GM23248 (cell line): ENCODE results near the gene OR8J1. TPM values are rescaled to one million over a fixed set of nuclear protein-coding genes. Genes with fewer than 3 reads are reported as not detected.

Experiments used
- DNase-seq: peaks from one replicate; pipeline ENCODE4 v3.0.0-alpha.2; 2015
- H2AFZ ChIP-seq: fragments of 200-600 bp; sonication (generic); 2 replicates; pipeline ENCODE4 v1.6.1; 2016; ENCODE audit warnings: antibody characterized with exemption
- H3F3A ChIP-seq: fragments of 200-600 bp; sonication (generic); 2 replicates; pipeline ENCODE4 v1.6.1; 2016; ENCODE audit warnings: mild to moderate bottlenecking, antibody characterized with exemption, mixed run types; ENCODE audit not compliant: insufficient read depth
- H3K27ac ChIP-seq: fragments of 200-600 bp; sonication (generic); 2 replicates; pipeline ENCODE4 v1.5.1; 2016; ENCODE audit warnings: mild to moderate bottlenecking
- H3K27me3 ChIP-seq: fragments of 200-600 bp; sonication (generic); replicated peaks from 2 replicates; pipeline ENCODE4 v1.6.1; 2016; ENCODE audit warnings: mild to moderate bottlenecking; ENCODE audit not compliant: insufficient read depth
- H3K36me3 ChIP-seq: fragments of 200-600 bp; sonication (generic); 2 replicates; pipeline ENCODE4 v1.6.1; 2016; ENCODE audit warnings: low read depth, mild to moderate bottlenecking
- H3K4me1 ChIP-seq: fragments of 200-600 bp; sonication (generic); 2 replicates; pipeline ENCODE4 v1.6.1; 2016; ENCODE audit warnings: mild to moderate bottlenecking; ENCODE audit not compliant: insufficient read depth
- H3K4me2 ChIP-seq: fragments of 200-600 bp; sonication (generic); one replicate; pipeline ENCODE4 v1.6.1; 2016; ENCODE audit warnings: mild to moderate bottlenecking; ENCODE audit not compliant: unreplicated experiment
- H3K4me3 ChIP-seq: fragments of 200-600 bp; sonication (generic); 2 replicates; pipeline ENCODE4 v1.5.1; 2016; ENCODE audit warnings: mild to moderate bottlenecking
- H3K79me2 ChIP-seq: fragments of 200-600 bp; sonication (generic); 2 replicates; pipeline ENCODE4 v1.6.1; 2016; ENCODE audit warnings: mild to moderate bottlenecking; ENCODE audit not compliant: insufficient read depth
- H3K9ac ChIP-seq: fragments of 200-600 bp; sonication (generic); 2 replicates; pipeline ENCODE4 v1.6.1; 2016; ENCODE audit warnings: mild to moderate bottlenecking
- H3K9me2 ChIP-seq: fragments of 200-600 bp; sonication (generic); 2 replicates; pipeline ENCODE4 v1.6.1; 2016; ENCODE audit warnings: mixed run types, mild to moderate bottlenecking, moderate library complexity; ENCODE audit not compliant: insufficient read depth
- H3K9me3 ChIP-seq: fragments of 200-600 bp; sonication (generic); one replicate; pipeline ENCODE4 v1.6.1; 2017; ENCODE audit warnings: low read depth
- H4K20me1 ChIP-seq: fragments of 200-600 bp; sonication (generic); 2 replicates; pipeline ENCODE4 v1.6.0; 2016; ENCODE audit not compliant: insufficient read depth
- EZH2 ChIP-seq: fragments of 200-600 bp; sonication (generic); IDR thresholded peaks from 2 replicates; pipeline ENCODE4 v1.6.1; 2018; ENCODE audit warnings: antibody characterized with exemption, mild to moderate bottlenecking; ENCODE audit not compliant: insufficient read depth, poor library complexity, severe bottlenecking
- EZH2phosphoT487 ChIP-seq: fragments of 200-600 bp; sonication (generic); IDR thresholded peaks from 2 replicates; pipeline ENCODE4 v1.6.1; 2018; ENCODE audit warnings: antibody characterized with exemption, moderate library complexity, mild to moderate bottlenecking, low read depth; ENCODE audit not compliant: insufficient read depth
- WGBS, 2 experiments: methylation state at CpG; one replicate each; pipeline ENCODE4 v1.1.6; 2015 to 2017; ENCODE audit warnings: low lambda C conversion rate in 2 of 2, low coverage in 1 of 2; ENCODE audit errors: missing lambda C conversion rate in 2 of 2; 5-methylcytosine and 5-hydroxymethylcytosine counted together
- in situ Hi-C: fragments of 300-500 bp; cut with MboI; formaldehyde crosslinking; loops from 2 replicates; pipeline ENCODE4 v1.15.0; 2020
- polyA plus RNA-seq: library from polyadenylated mRNA; unstranded; fragments of >200 nt; fragmentation: Nextera tagmentation; extraction: Ambion mirVana; gene quantifications from 2 replicates; pipeline ENCODE4 v1.2.1, GENCODE V29; 2016
- total RNA-seq: library from RNA; depleted of rRNA; stranded (reverse); fragments of >200 nt; shearing (Covaris generic); gene quantifications from 2 replicates; pipeline ENCODE4 v1.2.3, GENCODE V29; 2014

OR8J1 gene
- total and polyA plus RNA-seq, 2 experiments from 2014 or later: not detected

GRCh38 chr11:56333156-56333555 lies 20.9 kb upstream of the OR8J1 start:
- in situ Hi-C loops: no loop called here
- DNase-seq: no peak
- H3K4me2 ChIP-seq: no peak overlapping the region
- no peak overlapping the region for H3K27ac ChIP-seq
- H3K27me3 ChIP-seq: no peaks in the 10 kb centered on the region
- H3F3A ChIP-seq: no peaks in the 10 kb centered on the region
- H3K4me1 ChIP-seq: no peaks in the 10 kb centered on the region
- H3K9me2 ChIP-seq: no peaks in the 10 kb centered on the region
- H4K20me1 ChIP-seq: no peaks in the 10 kb centered on the region
- TF ChIP-seq EZH2 (no peak), EZH2phosphoT487 (no peak)
- H2AFZ ChIP-seq: no peak overlapping the region
- H3K79me2 ChIP-seq: no peaks in the 10 kb centered on the region
- 0 to 6% methylated on average over 3 of the region's 3 CpGs for WGBS, 2 experiments
- no peak overlapping the region for H3K4me3 ChIP-seq
- H3K9me3 ChIP-seq: no peaks in the 10 kb centered on the region
- no peaks in the 10 kb centered on the region for H3K36me3 ChIP-seq
- no peak overlapping the region for H3K9ac ChIP-seq

- H3K4me2 ChIP-seq: no peak overlapping the region
- no peak for DNase-seq
- H3K4me3 ChIP-seq: no peak overlapping the region
- H3K27ac ChIP-seq: no peak overlapping the region
- in situ Hi-C loops: no loop called here
- no peak for TF ChIP-seq EZH2phosphoT487
- TF ChIP-seq EZH2: no peak
- H3K79me2 ChIP-seq: no peaks in the 10 kb centered on the region
- no peaks in the 10 kb centered on the region for H3K27me3 ChIP-seq
- H3K9me2 ChIP-seq: no peaks in the 10 kb centered on the region
- H2AFZ ChIP-seq: no peak overlapping the region
- H3F3A ChIP-seq: no peaks in the 10 kb centered on the region
- H3K9ac ChIP-seq: no peak overlapping the region
- H3K4me1 ChIP-seq: no peaks in the 10 kb centered on the region
- no peaks in the 10 kb centered on the region for H3K9me3 ChIP-seq
- no peaks in the 10 kb centered on the region for H4K20me1 ChIP-seq
- no peaks in the 10 kb centered on the region for H3K36me3 ChIP-seq
Observed at GRCh38 chr11:56340289-56340688, 13.8 kb upstream of the OR8J1 start.

GRCh38 chr11:56345739-56346138 lies 8.4 kb upstream of the OR8J1 start, which contains the start of gene OR8K1:
TSS of gene OR8K1 (plus strand) at chr11:56346039. CDS start at chr11:56346039, 0 bp downstream.
- Histone ChIP-seq H3K36me3 (no peaks in the 10 kb centered on the region), H2AFZ (no peak within 1 kb of the TSS), H3K79me2 (no peaks in the 10 kb centered on the region), H3K4me3 (no peak within 1 kb of the TSS), H3K27ac (no peak within 1 kb of the TSS), H3K9me3 (no peaks in the 10 kb centered on the region), H3K4me1 (no peaks in the 10 kb centered on the region), H3F3A (no peaks in the 10 kb centered on the region), H3K4me2 (no peak within 1 kb of the TSS), H3K9ac (no peak within 1 kb of the TSS), H3K27me3 (no peaks in the 10 kb centered on the region), H3K9me2 (0 out of 2 replicates have a peak, but pooled peaks cover 3% of the 10 kb centered on the region), H4K20me1 (no peaks in the 10 kb centered on the region)
- DNase-seq: no peak
- in situ Hi-C loops: no loop called here
- TF ChIP-seq EZH2: no peak
- TF ChIP-seq EZH2phosphoT487: no peak
- WGBS, 2 experiments: 33 to 35% methylated on average over 1 of the region's 1 CpG

GRCh38 chr11:56375324-56375723 lies 21.2 kb downstream of the OR8J1 start, which contains the start of gene OR8U1:
TSS of gene OR8U1 (plus strand) at chr11:56375624. CDS start at chr11:56375624, 0 bp downstream.
- no peak within 1 kb of the TSS for H2AFZ ChIP-seq
- TF ChIP-seq EZH2: no peak
- no peak for TF ChIP-seq EZH2phosphoT487
- H3K4me1 ChIP-seq: no peaks in the 10 kb centered on the region
- H3K27ac ChIP-seq: no peak within 1 kb of the TSS
- WGBS, 2 experiments: 29 to 34% methylated on average over 2 of the region's 2 CpGs
- H3F3A ChIP-seq: no peaks in the 10 kb centered on the region
- H3K36me3 ChIP-seq: no peaks in the 10 kb centered on the region
- no peaks in the 10 kb centered on the region for H3K79me2 ChIP-seq
- H3K9me2 ChIP-seq: no peaks in the 10 kb centered on the region
- H3K4me2 ChIP-seq: no peak within 1 kb of the TSS
- DNase-seq: no peak
- H3K9me3 ChIP-seq: no peaks in the 10 kb centered on the region
- no peaks in the 10 kb centered on the region for H4K20me1 ChIP-seq
- in situ Hi-C loops: no loop called here
- no peak within 1 kb of the TSS for H3K9ac ChIP-seq
- no peak within 1 kb of the TSS for H3K4me3 ChIP-seq
- no peaks in the 10 kb centered on the region for H3K27me3 ChIP-seq

GRCh38 chr11:56380120-56380519 lies 26.0 kb downstream of the OR8J1 start:
- Histone ChIP-seq H3K4me2 (no peak overlapping the region), H3K4me1 (no peaks in the 10 kb centered on the region), H3K27me3 (no peaks in the 10 kb centered on the region), H3K9me3 (no peaks in the 10 kb centered on the region), H3K4me3 (no peak overlapping the region), H3F3A (no peaks in the 10 kb centered on the region), H3K27ac (no peak overlapping the region), H3K9me2 (no peaks in the 10 kb centered on the region), H2AFZ (no peak overlapping the region), H3K9ac (no peak overlapping the region), H4K20me1 (no peaks in the 10 kb centered on the region), H3K79me2 (no peaks in the 10 kb centered on the region), H3K36me3 (no peaks in the 10 kb centered on the region)
- WGBS, 2 experiments: 19% methylated on average over 2 of the region's 2 CpGs
- no peak for DNase-seq
- in situ Hi-C loops: no loop called here
- TF ChIP-seq EZH2 (no peak), EZH2phosphoT487 (no peak)
